Brain pericyte (primary cell): ENCODE results near the gene MANBA.
"Not testable (repeated sequence)": the region's sequence is repeated elsewhere in the genome, so short reads cannot be mapped to it uniquely, and the experiment has no call there.

ENCODE experiments used
- DNase-seq: peaks from one replicate; pipeline ENCODE4 v3.0.0-alpha.2; 2012; ENCODE audit warnings: low read depth, low spot score

MANBA gene

DNA sequence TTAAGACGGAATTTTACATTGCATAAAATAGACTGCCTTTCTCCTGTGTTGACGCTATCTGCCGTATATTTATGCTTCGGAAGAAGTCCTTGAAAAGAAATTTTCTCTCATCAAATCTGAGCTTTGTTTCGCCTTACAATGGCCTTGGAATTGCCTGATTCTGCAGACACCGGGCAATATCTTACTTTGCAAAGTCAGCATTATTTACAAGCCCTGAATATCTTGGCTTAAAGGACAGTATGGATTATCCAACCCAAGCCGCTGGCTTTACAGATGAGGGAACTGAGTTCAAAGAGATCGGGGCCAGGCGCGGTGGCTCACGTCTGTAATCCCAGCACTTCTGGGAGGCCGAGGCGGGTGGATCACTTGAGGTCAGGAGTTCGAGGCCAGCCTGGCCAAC, 1.1 kb upstream of the MANBA start:
- no peak for DNase-seq

DNA sequence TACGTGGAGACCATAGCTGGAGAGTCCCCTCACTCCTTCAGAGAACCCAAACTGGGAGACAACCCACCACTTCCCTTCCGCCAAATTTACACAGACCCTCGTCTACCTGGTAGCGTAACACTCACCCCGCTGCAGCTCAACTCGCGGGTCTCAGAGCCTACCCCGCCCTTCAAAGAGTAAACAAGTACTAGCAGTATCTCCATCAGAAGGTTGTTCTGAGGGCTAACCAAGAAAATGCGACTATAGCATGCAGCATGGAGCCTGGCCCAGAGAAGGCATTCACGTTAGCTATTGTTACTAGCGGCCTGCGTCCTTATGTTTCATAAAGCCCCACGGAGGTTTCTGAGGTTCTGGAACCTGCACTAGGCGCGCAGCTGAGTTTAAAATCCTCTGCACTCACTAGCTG, 531 bp upstream of the MANBA start:
- DNase-seq: no peak

- DNase-seq: no peak
Measured at GRCh38 chr4:102759831-102760644, 730 bp downstream of the MANBA start.

- DNase-seq: no peak
Measured at GRCh38 chr4:102758241-102759160, 2.3 kb downstream of the MANBA start.

GRCh38 chr4:102757681-102758080, 3.1 kb downstream of the MANBA start:
- no peak for DNase-seq

DNA sequence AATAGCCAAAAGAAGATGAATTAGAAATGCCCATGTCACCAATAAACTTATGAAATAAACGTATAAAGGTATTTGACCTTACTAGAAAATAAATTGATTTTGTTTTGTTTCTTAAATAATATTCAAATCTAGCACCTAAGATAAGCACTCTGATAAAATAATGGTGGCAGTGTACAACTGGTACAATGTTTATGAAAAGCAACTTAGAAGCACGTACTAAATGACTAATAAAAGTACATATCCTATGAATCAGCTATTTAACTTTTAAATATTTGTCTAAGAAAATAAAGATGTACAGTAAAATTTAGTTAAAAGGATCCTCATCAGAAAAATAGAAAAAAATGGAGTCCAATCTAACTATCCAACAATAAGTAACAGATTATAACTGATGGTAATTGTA, 6.7 kb downstream of the MANBA start:
- DNase-seq: no peak

DNA sequence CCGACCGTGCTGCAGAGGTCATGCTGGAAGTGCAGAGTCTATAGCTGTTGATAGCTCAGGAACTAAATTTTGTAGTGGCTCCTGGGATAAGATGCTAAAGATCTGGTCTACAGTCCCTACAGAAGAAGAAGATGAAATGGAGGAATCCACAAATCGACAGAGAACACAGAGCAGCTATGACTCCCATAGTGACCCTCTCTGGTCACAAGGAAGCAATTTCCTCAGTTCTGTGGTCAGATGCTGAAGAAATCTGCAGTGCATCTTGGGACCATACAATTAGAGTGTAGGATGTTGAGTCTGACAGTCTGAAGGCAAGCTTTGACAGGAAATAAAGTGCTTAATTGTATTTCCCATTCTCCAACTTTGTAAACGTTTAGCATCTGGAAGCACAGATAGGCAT, 8.8 kb downstream of the MANBA start:
- DNase-seq: no peak

DNA sequence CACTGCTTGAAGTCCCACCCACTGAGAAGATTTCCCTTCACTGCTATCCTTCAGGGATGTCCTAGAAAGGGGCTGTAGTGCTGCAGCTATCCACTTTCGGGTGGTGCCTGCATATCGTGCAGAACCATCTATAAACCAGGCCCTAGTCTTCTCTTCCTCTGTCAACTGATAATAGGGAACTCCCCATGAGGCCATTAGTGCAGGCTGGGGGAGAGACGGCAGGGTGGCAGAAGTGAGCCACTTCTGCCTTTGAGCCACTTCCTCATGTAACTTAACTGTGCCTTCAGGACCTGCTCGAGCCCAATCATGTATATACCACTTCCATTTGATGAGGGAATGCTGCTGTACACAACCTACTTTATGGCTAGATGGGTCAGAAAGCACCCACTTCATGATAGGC, 17.4 kb downstream of the MANBA start:
- not testable (repeated sequence) for DNase-seq

DNA sequence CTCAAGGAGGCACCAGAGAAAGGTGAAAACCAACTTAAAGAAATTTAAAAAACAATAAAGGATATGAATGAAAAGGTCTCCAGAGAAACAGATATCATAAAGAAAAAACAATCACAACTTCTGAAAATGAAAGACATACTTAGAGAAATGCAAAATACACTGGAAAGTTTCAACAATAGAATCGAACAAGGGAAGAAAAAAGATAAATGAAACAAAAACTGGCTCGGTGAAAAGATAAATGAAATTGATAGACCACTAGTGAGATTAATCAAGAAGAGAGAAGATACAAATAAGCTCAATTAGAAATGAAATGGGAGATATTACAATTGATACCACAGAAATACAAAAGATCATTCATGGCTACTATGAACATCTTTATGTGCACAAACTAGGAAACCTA, 22.0 kb downstream of the MANBA start:
- not testable (repeated sequence) for DNase-seq

DNA sequence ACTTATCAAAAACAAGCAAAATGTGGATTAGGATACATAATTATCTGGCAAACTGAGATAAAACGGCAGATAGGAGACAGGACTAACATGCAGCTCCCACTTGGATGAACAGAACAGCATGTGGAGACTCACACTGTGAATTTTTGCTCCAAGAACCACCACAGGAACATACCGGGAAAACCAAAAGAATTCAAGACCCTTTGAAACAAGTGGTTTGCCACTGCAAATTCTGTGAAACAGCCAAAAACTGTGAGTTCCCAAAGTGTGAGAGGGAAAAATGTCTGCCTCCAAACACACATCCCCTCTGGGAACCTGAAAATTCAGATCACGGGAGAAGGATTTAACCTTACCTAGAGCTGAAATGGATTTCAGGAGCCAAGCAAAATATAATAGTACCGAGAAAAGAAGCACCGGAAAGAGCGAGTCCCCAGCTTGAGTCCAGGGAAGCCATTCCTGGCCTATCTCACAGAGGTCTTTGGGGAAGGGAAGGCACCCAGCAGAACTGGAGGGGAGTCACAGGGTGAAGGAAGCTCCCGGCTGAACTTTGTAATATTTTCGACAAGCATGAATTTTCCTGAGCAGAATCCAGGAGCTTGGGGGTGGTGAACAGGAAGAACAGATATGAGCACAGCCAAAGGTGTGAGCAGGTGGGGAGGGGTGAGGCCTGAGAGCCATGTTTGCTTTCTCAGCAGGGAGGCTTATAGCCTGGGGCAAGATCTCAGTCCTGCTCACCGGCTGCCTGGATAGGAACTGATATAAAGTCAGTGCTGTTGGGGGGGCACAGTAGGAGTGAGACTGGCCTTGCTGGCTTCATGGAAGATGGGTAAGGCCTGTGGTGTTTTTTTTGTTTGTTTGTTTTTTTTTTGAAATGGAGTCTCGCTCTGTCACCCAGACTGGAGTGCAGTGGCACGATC, 23.9 kb downstream of the MANBA start:
- no peak for DNase-seq

- DNase-seq: no peak
Measured at GRCh38 chr4:102735582-102735981, 25.2 kb downstream of the MANBA start.

GRCh38 chr4:102734591-102735385, 26.0 kb downstream of the MANBA start:
- DNase-seq: no peak

DNA sequence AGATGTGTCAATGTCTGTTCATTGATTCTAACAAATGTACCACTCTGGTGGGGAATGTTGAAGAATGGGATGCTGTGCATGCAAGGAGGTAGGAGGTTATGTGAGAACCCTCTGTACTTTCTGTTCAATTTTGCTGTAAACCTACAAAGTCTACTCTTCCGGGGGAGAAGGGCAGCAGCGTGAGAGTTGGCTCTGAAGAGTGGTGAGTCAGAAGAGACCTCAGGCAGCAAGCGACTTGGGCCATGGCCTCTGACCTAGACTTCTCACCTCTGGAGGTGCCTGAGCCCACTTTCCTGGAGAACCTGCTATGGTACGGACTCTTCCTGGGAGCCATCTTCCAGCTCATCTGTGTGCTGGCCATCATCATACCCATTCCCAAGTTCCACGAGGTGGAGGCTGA, 26.7 kb downstream of the MANBA start:
- DNase-seq: no peak

GRCh38 chr4:102733084-102733483, 27.7 kb downstream of the MANBA start:
- DNase-seq: no peak

DNA sequence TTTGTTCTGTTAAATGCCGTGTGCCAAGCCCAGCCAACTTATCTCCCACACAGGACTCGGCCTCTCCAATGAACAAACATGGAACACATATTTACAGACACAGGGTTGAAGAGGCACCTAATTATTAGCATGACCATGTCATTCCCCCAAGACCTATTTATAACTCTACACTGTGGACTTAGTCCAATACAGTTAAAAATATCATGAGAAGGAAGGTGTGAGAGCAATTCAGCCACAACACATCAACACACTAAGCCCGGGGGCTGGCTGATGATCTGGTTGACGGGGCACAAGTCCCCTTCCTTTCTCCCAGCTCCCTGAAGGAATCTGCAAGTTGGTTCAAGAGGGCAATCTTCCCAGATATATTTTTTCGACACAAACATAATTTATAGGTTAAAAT, 28.1 kb downstream of the MANBA start:
- DNase-seq: no peak

GRCh38 chr4:102730968-102731533, 29.7 kb downstream of the MANBA start:
- no peak for DNase-seq

DNA sequence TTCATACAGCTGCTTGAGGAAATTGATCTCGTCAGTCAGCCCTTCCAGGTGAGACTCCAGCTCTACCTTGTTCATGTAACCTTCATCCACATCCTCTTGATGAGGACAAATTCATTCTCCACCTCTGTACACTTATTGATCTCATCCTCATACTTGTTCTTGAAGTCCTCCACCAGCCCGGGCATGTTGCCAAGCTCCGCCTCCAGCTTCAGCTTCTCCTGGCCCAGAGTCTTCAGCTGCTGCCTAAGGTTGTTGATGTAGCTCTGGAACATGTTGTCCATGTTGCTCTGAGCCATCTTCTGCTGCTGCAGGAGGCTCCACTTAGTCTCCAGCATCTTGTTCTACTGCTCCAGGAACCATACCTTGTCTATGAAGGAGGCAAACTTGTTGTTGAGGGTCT, 31.3 kb downstream of the MANBA start:
- DNase-seq: not testable (repeated sequence)

DNA sequence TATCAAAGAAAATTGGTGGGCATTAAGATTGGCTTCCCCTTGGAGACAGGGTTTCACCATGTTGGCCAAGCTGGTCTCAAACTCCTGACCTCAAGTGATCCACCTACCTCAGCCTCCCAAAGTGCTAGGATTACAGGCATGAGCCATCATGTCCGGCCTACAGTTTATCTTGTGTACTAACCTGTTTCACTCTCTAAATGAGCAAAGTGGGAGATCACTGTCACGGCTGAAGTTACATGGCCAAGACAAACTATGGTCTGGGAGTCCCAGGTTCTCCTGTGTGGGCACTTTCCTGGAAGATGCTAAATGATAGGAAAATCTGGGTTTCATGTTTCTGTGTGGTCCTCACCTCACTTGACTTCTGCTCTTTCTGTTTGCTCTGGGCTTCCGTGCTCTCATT, 33.8 kb downstream of the MANBA start:
- DNase-seq: not testable (repeated sequence)

GRCh38 chr4:102726068-102726467, 34.7 kb downstream of the MANBA start:
- DNase-seq: no peak

DNA sequence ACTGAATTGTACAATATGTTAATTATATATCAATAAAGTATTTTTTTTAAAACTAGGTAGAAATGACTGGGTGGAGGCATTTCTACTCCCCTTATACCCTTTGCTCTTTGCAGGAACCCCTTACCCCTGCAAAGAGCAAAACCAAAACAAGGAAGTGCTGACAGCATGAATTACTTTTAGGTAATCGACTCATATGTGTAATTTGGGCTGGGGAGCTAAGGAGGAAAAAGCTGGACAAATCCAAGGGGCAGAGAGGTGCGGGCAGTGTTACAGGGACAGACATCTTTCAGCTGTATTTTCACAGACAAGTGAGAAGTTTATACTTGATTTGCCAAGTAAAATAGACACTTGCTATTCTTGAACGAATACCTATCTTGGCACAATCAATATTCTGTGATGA, 35.5 kb downstream of the MANBA start:
- no peak for DNase-seq

- no peak for DNase-seq
Measured at GRCh38 chr4:102723511-102723910, 37.3 kb downstream of the MANBA start.
